RKO (cell line): ENCODE measurements around the gene USP36.
"Not testable (repeated sequence)": the region's sequence is repeated elsewhere in the genome, so short reads cannot be mapped to it uniquely, and the experiment has no call there.

ENCODE experiments used
- DNase-seq: peaks from one replicate; pipeline ENCODE4 v3.0.0-alpha.2; 2016; ENCODE audit warnings: low spot score

The USP36 gene

GRCh38 chr17:78840780-78841611, at the start of gene USP36:
Gene USP36, minus strand, starts transcription at chr17:78840814. Its CDS starts 4,451 bp downstream, at chr17:78836363.
- DNase-seq = peak; percentile 98

GRCh38 chr17:78890096-78890495, 49.5 kb upstream of the USP36 start:
- DNase-seq = not testable (repeated sequence)

DNA sequence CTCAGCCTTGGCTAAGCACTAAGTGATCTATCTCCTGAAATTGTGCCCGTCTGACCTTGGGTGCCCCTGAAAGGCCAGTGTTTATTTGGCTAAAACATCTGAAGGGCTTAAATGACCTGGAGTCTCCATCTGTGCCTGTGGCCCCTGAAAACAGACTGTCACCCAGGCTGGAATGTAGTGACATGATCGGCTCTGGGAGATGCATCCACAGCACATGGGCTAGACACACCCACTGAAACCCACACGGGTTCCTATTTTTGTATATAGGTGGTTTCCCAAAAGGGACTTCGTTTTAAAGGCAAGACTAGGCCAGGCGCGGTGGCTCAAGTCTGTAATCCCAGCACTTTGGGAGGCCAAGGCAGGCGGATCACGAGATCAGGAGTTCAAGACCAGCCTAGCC, 48.9 kb upstream of the USP36 start:
- no peak for DNase-seq

DNA sequence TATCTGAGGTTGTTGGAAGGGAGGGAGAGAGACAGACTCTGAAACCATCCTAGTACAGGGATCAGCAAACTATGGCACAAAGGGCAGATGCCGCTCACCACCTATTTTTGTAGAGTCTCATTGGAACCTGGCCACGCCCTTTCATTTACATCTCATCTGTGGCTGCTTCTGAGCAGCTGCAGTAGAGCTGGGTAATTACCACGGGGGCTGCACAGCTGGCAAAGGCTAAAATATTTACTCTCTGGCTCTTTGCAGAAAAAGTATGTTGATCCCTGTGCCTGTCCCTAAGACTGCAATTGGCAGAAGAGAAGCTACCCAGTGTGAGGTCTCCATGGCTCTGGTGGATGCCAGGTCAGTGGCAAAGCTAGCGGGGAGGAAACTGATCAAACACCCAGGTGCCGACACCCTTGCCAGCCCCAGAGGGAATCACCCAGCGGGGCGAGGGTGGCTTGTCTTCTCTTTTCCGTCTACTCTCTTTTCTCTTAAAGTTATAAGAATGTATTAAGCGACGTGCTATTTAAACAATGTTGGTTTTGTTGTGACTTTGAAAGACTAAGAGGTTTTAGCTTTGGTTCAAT, 48.4 kb upstream of the USP36 start:
- DNase-seq = no peak

DNA sequence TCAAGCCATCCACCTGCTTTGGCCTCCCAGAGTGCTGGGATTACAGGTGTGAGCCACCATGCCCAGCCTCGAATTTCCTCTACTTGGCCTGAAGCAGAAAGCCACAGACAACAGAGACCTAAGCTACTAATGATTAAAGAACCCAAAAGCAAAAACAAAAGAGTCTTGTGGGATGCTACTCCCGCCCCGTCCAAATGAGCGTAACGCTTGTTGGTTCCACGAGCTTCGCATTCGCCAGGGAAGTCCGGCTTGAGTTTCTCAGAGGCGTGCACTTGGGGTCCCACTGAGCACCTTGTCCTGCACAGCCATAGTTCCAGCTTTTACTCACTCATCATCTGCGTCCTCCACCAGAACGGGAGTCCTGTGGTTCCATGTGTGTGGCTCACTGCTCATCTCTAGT, 46.3 kb upstream of the USP36 start:
- no peak for DNase-seq

DNA sequence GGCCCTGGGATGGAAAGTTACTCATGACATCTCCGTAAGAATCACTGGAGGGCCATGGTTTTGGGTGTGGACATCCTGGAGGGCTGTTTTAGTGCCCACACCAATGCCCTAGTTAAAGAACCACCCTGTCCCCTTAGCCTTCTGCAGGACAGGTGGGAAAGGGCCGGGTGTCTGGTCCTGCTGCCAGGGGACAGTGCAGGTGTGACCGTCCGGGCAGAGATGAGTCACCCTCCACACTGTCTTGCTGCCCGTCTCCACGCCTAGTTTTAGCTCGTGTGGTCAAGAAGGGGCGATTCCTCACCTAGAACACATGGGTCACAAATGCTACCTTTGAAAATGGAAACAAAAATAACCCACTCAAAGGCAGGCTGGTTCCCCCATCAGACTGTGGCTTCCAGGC, 45.3 kb upstream of the USP36 start:
- DNase-seq = no peak

GRCh38 chr17:78884876-78885667, 44.5 kb upstream of the USP36 start:
- DNase-seq = no peak

- no peak for DNase-seq
Observed at GRCh38 chr17:78884148-78884825, 43.7 kb upstream of the USP36 start.

GRCh38 chr17:78883533-78884131, 43.0 kb upstream of the USP36 start:
- DNase-seq = peak; percentile 40

- peak; percentile 35 for DNase-seq
Observed at GRCh38 chr17:78883089-78883532, 42.5 kb upstream of the USP36 start.

DNA sequence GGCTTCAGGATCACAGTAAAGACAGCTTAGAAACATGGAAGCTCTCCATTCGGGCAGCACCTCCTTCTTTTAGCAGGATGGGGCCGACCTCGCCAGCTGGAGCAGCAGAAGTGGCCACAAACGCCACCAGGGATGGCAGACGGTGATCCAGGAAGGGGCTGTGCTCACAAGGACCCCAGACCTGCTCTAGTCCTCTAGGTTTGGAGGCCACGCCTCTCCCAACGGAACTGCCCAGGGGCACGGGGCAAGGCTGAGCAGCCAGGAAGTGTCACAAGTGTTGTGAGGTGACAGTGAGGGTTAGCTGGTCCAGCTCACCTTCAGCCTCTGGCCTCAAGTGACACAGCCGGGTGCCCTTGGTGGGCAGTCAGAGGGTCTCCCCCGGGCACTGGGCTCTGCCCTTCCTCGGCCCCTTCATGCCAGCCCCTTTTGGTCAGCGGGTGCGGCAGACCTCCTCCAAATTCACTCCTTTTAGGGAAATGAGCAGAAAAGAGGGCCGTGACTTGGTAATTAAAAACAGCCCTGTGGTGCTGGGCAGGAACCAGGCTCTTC, 42.0 kb upstream of the USP36 start:
- no peak for DNase-seq

DNA sequence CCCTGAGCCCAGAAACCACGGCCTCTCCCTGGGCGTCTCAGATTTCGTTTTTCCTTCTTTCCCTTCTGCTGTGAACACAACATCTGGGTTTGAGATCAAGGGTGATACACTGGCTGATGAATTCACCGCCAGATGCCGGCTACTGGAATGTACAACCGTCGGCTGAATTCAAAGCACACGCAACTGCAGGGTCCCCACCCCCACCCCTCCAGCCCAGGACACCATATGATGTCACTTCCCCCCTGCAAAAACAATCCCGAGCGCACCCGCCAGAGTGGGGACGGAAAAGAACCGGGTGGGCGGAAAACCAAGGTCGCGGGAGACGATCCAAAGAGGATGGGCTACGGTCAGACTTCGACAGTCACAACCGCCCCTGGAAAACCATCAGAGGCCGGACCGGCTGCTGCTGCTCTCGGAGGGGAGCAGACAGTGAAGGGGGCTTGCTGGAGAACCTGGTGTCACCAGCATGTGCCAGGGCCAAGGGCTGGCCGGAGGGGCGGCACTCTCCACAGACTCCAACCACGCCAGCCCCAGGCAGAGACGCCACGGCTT, 39.1 kb upstream of the USP36 start:
- no peak for DNase-seq

DNA sequence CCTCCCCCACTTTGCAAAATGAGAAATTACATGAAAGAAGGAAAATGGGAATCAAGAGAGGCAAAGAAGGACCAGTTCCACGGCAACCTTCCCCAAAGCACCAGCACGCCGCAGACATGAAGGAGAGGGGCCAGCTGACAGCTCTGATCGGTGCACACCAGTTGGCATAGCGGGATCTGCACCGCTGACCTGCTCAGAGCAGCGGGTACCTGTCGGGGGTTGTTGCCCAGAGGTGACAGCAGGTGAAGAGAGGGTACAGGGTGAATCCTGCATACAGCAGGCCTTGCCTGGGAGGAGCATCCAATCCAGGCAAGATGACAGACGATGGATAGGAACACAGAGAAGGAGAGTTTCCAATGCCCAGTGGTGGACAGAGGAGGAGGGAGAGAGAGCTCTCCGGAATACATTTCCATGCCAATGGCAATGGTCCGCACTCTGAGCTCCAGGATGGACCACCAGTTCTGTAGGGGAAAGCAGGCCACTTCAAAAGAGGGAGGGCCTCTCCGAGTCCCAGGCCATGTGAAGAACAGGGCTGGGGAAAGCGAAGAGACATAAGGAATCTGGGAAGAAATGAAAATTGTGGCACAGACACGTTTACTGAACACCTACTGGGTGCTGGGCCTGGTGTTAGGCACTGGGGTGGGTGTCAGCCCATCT, 38.4 kb upstream of the USP36 start:
- DNase-seq = no peak

GRCh38 chr17:78878261-78878660, 37.6 kb upstream of the USP36 start:
- DNase-seq = no peak

GRCh38 chr17:78876954-78877517, 36.4 kb upstream of the USP36 start:
- not testable (repeated sequence) for DNase-seq

DNA sequence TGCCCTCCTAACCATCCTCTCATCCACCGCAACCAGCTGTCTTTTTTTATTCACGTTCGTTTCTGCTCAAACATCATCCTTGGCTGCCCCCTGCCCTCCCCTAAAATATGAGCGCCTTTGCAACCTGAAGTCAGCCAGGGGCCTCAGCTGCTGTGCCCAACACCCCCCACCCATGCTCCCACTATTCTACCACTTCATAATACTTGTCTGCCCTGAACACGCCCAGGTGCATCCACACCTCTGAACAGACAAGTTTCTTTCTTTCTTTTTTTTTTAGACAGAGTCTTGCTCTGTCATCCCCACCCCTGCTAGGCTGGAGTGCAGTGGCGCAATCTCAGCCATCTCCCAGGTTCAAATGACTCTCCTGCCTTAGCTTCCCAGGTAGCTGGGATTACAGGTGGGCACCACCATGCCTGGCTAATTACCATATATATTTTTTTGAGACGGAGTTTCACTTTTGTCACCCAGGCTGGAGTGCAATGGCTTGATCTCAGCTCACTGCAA, 35.5 kb upstream of the USP36 start:
- DNase-seq = no peak

GRCh38 chr17:78875363-78876093, 34.9 kb upstream of the USP36 start:
- no peak for DNase-seq

DNA sequence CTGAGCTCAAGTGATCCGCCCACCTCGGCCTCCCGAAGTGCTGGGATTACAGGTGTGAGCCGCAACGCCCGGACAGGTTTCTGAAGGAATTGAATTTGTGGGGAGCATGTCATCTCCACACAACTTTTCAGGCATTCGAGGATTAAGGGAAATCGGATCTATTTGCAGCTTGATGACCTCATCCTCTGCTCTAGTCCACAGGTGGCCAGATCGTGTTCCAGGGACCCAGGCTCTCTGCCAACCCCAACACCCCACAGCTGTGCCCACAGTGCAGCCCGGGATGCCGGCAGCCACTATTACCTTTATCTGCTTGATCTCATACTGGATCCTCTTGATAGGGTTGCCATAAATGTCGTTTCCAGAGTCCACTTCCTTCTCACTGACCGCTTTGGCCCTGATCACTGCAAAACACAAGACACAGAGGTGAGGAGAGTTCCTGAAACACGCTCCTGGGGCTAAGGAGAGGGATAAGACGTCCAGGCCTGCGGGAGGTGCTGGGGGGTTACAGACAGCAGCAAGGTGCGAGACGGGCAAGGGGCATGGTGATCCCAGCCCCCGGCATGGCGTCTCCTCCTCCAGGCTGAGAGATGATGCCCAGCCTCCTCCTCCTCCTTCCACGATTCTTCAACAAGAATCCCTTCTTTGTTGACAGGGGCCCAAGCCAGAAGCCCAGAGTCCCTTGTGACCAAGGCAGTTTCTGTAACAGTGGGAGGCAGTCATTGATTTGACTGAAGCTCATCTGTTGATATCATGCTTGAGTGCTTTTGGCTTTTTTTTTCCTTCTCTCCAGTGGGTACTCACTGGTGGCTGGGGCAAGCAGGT, 33.1 kb upstream of the USP36 start:
- DNase-seq = no peak
